ENCODE data around the gene SLC50A1.
"Not testable (repeated sequence)": the region's sequence is repeated elsewhere in the genome, so short reads cannot be mapped to it uniquely, and the experiment has no call there.

SLC50A1 gene

GRCh38 chr1:155137154-155137949, 1.7 kb downstream of the SLC50A1 start:
- no peak for DNase-seq

DNA sequence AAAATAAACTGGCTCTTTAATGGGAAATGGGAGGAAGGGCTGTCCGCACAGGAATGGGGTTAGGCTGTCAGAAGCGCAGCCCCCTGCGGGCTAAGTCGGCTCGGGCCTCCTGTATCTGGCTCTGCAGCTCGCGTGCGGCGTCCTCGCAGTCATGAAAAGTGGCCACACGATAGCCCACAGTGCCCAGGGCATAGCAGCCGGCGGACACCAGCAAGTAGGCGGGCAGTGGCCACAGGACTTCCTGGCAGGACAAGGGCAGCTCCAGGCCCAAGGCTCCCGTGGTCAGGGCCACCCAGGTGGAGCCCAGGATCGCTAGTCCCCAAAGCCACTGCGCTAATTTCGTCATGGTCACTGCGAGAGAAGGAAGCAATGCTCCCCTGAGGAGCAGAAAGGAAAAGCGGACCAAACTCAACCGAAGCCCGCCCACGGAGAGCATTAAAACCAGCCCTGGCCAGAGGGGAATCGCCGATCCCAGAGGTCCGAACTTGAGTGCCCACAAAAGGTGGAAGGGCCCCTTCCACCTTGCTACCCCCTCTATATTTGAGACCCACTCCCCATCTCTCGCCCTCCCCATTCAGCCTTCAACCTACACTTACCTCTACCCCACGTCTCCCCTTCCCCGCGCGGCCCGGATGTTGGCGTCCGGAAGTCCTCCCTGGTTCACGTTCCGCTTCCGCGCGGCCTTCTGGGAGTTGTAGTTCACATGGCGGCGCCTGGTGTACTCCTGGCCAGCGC, 4.4 kb downstream of the SLC50A1 start, which contains the start of gene DPM3:
TSS of gene DPM3 (minus strand) at position 637 of the 735 bp plus-strand sequence. CDS start at position 346, 291 bp downstream.
- peak; percentile 76 to 78 for DNase-seq

- no peak for DNase-seq
Measured at GRCh38 chr1:155140630-155140953, 4.9 kb downstream of the SLC50A1 start.

DNA sequence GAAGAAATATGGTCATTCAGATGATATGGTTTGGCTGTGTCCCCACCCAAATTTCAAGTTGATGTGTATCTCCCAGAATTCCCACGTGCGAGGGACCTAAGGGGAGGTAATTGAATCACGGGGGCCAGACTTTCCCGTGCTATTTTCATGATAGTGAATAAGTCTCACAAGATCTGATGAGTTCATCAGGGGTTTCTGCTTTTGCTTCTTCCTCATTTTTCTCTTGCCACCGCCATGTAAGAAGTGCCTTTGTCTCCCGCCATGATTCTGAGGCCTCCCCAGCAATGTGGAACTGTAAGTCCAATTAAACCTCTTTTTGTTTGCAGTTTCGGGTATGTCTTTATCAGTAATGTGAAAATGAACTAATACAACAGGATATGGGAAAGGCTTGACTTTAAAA, 6.1 kb downstream of the SLC50A1 start:
- no peak for DNase-seq

DNA sequence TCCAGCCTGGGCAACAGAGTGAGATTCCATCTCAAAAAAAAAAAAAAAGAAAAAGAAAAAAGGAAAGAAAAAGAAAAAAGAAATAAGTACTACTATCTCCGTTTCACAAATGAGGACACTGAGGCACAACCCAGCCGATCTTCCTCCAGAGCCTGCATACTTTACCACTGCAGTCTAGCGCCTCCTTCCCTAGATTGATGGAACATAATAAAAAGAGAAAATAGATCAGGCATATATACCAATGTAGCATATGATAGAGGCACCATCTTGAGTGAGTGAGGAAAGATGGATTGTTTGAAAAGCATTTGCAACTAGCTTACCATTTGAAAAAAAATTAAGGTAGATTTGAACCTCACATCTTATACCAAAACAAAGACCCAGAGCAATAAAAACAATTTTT, 9.8 kb downstream of the SLC50A1 start:
- DNase-seq = no peak

DNA sequence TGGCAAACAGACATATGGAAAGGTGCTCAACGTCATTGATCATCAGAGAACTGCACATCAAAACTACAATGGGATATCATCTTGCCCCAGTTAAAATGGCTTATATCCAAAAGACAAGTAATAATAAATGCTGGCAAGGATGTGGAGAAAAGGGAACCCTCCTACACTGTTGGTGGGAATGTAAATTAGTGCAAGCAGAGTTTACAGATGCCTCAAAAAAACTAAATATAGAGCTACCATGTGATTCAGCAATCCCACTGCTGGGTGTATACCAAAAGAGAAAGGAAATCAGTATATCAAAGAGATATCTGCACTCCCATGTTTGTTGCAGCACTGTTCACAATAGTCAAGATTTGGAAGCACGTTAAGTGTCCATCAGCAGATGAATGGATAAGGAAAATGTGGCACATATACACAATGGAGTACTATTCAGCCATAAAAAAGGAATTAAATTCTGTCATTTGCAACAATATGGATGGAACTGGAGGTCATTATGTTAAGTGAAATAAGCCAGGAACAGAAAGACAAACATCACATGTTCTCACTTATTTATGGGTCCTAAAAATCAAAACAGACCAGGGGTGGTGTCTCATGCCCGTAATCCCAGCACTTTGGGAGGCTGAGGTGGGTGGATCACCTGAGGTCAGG, 20.5 kb downstream of the SLC50A1 start:
- DNase-seq = not testable (repeated sequence)

GRCh38 chr1:155158991-155159390, 23.3 kb downstream of the SLC50A1 start:
- DNase-seq = no peak

GRCh38 chr1:155160128-155160527, 24.5 kb downstream of the SLC50A1 start:
- DNase-seq = no peak

GRCh38 chr1:155162631-155163030, 27.0 kb downstream of the SLC50A1 start:
- not testable (repeated sequence) for DNase-seq

- not testable (repeated sequence) for DNase-seq
Measured at GRCh38 chr1:155163785-155164184, 28.1 kb downstream of the SLC50A1 start.

DNA sequence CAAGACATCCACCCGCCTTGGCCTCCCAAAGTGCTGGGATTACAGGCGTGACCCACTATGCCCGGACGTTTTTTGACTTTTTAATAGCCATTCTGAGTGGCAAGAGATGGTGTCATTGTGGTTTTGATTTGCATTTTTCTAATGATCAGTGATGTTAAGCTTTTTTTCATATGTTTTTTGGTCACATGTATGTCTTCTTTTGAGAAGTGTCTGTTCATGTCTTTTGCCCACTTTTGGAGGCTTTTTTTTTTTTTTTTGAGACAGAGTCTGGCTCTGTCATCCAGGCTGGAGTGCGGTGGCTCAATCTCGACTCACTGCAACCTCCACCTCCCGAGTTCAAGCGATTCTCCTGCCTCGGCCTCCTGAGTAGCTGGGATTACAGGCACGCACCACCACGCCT, 29.0 kb downstream of the SLC50A1 start:
- DNase-seq = not testable (repeated sequence)

- DNase-seq = no peak
Measured at GRCh38 chr1:155166051-155166470, 30.4 kb downstream of the SLC50A1 start.

- peak; percentile 81 to 84 for DNase-seq
Measured at GRCh38 chr1:155166471-155167165, 31.0 kb downstream of the SLC50A1 start.

DNA sequence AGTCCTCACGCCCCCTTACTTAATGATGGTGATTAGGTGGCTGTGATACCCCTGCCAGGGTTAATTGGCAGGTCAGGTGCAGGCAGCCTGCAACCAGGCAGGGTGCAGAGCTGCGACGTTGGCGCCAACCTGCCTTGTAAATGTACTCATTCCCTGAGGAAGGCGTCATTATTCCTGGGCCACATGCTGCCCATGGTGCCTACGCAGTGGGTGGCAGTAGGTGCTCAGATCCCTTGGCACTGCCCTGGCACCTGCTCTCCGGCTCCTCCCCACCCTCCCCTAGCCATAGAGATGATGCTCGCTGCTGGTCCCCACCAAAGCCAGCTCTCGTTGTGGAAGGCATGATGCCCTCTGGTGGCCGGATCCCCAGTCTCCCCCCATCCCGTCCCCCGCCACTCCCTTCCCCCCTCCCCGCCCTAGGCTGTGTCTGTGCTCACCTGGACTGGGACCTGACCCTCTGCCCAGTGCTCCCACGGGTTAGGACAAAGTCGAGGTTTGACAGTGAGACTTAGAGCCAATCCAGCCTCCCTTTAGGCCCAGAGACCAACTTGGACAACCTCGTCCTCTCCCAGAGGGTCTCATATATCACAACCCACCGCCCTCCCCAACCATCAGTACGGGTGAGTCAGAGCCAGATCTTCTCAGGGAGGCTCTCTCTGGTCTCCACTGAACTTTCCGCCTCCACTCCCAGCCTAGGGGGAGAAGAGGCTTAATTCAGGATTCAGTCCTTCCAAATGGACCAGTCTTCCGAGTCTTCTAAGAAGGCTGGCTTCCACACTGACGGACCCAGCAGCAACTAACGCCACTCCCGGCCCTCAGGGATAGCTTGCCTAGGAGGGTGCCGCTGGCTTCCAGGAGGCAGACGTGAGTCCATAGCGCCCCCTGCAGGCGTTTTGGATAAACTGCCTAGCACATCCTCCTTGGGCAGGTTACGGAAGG, 31.8 kb downstream of the SLC50A1 start:
- peak; percentile 68 to 80 for DNase-seq

GRCh38 chr1:155168105-155168445, 32.4 kb downstream of the SLC50A1 start:
- DNase-seq = not testable (repeated sequence)

- DNase-seq = no peak
Measured at GRCh38 chr1:155168456-155169210, 33.0 kb downstream of the SLC50A1 start.

- no peak for DNase-seq
Measured at GRCh38 chr1:155169541-155169940, 33.9 kb downstream of the SLC50A1 start.

- DNase-seq = no peak
Measured at GRCh38 chr1:155170101-155170785, 34.6 kb downstream of the SLC50A1 start.

DNA sequence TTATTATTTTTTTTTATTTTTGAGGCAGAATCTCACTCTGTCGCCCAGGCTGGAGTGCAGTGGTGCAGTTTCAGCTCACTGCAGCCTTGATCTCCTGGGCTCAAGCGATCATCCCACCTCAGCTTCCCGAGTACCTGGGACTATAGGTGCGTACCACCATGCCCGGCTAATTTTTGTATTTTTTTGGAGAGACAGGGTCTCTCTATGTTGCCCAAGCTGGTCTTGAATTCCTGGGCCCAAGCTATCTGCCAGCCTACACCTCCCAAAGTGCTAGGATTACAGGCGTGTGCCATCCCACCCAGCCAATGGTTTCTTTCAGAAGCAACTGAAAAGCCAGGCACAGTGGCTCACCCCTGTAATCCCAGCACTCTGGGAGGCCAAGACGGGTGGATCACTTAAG, 35.2 kb downstream of the SLC50A1 start:
- DNase-seq = no peak

Data from AML-193 (cell line).